CD4-positive, alpha-beta T cell treated with Interleukin-10 for 1 hour (primary cell): ENCODE measurements around the gene HAPLN3.
A peak's percentile ranks its signal among the peaks of the same experiment; 100 is the strongest.

Source experiments
- DNase-seq: peaks from one replicate; pipeline ENCODE4 v3.0.0-alpha.2; 2020

The HAPLN3 gene

GRCh38 chr15:88909956-88910831 is 14.8 kb upstream of the HAPLN3 start:
- no peak for DNase-seq

- DNase-seq: no peak
Observed at GRCh38 chr15:88908697-88909621, 13.6 kb upstream of the HAPLN3 start.

DNA sequence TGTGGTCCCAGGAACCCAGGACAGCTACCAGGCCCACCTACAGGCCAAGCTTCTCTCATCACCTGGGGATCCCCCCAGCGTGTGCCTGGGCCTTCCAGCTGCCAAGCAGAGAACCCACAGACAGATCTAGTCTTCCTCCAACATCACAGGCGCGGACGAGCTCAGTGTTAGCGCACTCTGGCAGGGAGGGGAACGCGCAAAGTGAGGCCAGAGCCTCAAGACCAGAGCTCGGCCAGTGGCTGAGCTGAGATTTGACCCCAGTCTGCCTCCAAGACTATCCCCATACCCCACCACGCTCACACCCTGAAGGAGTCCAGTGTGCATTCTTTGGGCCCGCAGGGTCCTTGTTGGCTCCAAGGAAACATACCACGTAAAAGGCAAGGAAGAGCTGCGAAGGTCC is 12.8 kb upstream of the HAPLN3 start:
- DNase-seq: no peak

DNA sequence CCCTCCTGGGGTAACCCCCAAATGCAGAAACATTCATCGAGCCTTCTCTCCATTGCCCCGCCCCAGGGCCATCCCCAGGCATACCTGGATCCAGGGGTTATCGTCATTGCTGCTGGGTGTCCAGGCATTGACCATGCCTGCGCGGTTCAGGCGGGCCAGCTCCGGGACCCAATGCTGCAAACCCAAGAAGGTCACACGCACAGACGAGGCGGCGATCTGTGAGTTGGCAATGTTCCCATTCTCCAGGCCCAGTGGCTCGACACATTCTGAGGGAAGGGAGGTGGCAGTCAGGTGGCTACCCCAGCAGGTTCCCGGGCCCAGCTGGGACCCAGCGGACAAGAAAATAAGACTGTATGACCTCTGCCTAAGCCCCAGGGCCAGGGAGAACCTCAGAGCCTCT is 11.8 kb upstream of the HAPLN3 start:
- no peak for DNase-seq

DNA sequence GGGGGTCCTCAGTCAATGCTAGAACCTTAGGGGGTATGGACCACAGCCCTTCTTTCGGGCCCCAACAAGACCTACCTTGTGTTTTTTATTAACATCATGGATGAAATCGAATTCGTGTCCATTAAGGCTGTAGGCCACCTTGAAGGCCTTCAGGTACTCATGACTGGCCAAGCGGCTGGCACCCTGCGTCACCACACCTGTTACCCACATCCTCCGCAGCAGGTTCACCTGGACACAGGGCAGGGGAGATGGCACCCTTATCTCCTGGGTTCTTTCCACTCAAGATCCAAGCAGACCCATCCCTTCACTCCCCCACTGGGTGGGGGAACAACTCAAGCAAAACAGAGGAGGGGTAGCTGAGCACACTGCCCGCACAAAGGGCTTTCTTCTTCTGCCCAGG is 11.2 kb upstream of the HAPLN3 start:
- no peak for DNase-seq

DNA sequence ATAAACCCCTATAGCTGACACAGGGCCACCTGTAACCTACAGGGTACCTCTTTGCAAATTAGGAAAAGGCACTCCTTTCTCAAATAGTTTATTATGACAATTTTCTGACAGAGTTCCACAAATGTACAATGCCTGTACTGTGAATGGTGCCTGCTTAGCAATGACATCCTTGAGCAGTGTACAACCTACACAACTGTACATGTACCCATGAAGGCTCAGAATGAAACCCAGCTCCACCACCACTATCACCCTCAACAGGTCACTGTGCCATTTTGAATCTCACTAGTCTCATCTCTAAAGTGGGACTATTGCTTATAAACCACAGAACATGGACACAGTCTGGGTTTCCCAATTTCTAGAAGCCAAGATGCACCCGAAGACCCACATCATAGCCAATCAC is 10.8 kb upstream of the HAPLN3 start:
- DNase-seq: no peak

GRCh38 chr15:88905576-88905975 is 10.2 kb upstream of the HAPLN3 start:
- DNase-seq: no peak

DNA sequence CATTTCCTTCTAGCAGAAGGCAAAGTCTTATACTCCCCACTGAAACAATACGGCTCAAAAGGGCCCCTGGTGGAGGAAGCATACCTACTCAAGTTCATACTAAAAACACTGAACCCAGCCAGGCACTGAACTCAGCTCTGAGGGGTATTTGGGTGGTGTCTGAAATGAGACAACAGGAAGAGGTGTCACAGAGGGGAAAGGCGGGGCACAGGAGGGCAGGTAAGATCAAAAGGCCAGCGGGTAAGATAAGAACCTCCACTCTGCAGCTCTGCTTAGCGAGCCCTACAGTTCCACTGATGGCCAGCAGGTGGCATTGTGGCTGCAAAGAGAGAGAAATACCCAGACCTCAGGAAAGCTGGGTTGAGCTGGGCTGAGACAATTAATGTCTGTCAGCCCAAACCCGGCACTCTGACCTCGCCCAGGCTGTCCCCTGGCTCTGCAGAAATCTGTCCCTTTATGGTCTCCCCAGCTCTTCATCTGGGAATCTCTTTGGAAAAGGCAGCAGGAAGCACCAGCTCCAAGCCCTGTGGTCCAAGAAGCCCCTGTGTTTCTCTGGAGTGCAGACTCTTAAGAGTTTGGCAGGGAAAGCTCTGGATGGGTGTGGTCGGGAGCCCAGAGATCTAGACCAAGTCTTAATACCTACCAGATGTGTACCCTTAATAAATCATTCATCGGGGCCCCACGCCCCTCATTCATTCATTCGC is 9.4 kb upstream of the HAPLN3 start:
- DNase-seq: peak; percentile 97

DNA sequence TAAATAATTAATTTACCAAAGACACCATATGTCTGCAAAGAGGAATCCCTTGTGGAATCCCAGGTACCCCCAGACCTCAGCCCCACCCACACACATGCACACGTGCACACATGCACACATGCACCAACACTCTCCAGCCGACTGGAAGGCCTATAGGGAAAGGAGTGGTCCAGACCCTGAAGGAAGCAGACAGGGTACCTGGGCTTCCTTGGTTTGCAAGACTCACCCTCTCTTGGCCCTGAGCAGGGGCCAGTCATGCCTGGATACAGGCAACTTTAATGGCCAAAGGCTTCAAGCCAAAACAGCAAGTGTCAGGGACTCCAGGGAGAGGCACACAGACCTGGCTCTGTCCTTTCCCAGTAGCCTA is 8.9 kb upstream of the HAPLN3 start:
- DNase-seq: no peak

DNA sequence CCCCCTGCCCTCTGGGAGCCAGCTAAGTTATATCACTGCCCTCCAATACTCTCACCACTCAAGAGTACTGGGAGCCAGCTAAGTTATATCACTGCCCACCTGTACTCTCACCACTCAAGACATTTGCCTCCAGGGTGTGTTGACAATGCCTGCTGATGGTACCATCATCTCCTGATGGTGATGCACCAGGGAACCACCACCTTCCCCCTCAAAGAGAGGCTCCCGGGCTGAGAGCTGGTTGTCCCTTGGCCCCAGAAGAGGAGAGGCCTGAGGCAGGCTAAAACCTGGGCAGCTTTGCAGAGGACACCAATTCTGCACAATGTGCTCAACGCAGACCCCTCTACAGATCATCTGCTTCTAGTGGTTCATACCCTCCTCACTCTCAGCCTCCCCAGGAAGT is 7.5 kb upstream of the HAPLN3 start:
- no peak for DNase-seq

DNA sequence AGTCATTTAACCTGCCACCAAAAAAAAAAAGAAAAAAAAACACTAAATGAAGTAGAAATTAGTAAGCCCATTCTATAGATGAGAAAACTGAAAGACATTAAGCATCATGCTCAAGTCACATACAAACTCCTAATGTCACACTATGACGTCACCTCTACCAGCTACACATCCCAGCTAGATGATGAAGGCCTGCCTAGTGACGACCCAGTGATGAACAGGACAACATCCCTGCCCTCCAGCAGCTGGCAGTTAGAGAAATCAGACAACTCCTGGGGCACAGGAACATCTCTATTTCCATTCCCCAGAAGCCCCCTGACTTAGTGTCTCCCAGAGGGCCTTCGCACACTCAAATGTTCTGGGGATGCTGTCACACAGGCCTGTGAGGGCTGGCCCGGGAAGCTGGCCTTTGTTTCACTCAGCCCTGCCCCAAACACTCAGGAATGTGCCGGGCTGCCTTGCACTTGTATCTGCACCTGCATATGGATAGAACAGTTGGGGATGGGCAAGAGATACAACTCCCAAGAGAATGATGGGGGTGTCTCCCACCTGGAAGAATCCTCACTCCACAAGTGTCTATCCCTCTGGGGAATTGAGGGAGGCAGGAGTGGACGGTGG is 7.0 kb upstream of the HAPLN3 start:
- no peak for DNase-seq

DNA sequence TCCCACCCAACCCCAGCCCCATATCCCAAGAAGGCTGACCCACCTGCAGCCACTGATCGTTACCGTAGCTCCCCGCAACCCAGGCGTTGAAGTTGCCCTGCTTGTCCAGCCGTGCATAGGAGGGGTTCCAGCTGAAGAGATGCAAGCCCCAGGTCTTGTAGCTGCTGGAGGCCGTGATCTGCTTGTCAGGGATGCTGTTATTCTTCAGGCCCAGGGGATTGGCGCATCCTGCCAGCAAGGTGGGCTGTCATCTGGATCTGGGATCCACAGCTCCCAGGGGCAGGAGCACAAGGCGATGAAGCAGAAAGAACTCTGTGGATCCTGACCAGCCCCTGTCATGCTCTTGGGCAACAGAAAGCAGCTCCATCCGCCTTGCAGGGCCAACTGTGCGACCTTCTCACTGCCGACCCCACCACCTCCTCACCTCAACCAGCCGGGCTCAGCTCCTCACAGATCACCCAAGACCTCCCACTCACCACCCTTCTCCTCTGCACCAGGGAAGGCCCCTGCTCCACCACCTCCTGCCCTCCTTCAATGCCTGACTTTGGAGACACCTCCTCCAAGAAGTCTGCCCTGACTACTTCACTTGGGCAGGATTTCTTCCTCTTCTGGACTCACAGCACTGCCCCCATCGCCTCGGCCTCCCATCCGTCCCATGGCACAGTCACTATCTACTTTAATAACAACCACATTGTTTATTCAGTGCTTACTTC is 6.3 kb upstream of the HAPLN3 start:
- DNase-seq: no peak

DNA sequence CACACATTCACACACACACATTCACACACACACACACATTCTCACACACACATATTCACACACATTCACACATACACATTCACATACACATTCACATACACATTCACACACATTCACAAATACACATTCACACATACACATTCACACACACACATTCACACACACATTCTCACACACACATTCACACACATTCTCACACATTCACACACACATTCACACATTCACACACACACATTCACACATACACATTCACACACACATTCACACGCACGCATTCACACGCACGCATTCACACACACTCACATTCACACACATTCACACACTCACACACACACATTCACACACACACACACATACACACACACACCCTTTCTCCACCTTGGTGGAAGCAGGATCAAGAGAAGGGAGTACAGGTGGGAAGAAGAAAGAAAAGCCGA is 5.7 kb upstream of the HAPLN3 start:
- DNase-seq: no peak

GRCh38 chr15:88900309-88900981 is 5.1 kb upstream of the HAPLN3 start:
- DNase-seq: no peak

GRCh38 chr15:88899251-88899650 is 3.9 kb upstream of the HAPLN3 start:
- DNase-seq: no peak

DNA sequence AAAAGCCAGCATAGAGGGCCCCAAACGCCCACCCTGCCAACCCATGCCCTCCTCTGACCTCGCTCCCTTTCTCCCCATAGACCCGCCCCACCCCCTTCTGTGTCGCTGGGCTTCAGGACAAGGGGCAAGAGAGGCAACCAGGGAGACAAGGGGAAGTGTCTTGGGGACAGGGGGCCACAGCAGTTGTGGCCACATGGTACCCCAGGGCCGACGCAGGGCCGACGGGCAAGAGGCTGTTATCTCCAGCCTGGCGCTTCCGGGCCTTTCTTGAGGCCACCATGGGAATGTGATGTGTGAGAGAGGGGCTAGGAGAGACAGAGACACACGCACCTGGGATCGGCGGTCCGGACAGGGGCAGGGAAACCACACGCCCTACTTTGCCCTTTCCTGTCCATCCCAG is 3.4 kb upstream of the HAPLN3 start:
- no peak for DNase-seq

- DNase-seq: peak; percentile 90
Observed at GRCh38 chr15:88897456-88898194, 2.3 kb upstream of the HAPLN3 start.

DNA sequence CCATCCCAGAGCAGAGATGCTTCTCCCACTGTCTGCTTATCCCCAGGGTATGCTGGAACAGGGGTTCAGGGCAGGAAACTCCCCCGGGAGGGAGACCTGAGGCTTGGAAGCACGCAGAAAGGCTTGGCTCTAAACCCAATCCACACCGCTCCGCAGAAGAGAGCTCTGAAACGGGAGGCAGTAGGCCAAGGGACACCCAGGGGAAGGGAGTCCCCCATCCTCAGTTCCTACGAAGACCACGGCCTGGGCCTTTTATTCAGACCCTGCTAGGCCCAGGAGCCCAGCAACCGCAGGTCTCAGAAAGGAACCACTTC is 1.8 kb upstream of the HAPLN3 start:
- no peak for DNase-seq

DNA sequence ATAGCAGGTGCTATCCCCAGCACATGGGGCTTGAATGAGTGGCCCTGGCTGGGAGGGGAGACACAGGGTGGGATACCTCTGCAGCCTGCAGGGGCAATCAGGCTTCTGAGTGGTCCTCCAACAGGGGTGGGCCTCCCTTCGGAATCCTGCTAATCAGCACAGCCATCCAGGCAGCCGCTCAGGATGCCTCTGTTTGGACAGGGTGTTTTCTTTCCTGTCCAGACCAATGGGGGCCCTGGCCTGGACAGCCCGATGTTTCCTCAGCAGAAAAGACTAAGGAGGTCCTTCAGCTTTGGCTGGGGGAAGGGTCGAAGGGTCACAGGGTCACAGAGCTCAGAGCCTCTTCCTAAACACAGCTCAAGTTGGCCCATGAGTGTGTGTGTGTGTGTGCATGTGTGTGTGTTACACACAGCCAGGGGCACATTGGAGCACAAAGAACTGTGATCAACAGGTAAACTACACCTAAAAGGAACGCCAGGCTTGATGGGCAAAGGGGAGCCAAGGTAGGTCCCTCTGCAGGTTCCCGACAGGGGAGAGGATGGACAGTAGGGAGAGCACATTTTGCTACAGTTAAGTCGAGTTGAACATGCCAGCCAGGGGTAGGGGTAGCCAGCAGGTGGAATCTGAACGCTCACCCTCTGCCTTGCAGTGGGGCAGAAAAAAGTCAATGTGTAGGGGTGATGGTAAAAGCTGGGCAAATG is 1.1 kb upstream of the HAPLN3 start:
- peak; percentile 10 for DNase-seq

DNA sequence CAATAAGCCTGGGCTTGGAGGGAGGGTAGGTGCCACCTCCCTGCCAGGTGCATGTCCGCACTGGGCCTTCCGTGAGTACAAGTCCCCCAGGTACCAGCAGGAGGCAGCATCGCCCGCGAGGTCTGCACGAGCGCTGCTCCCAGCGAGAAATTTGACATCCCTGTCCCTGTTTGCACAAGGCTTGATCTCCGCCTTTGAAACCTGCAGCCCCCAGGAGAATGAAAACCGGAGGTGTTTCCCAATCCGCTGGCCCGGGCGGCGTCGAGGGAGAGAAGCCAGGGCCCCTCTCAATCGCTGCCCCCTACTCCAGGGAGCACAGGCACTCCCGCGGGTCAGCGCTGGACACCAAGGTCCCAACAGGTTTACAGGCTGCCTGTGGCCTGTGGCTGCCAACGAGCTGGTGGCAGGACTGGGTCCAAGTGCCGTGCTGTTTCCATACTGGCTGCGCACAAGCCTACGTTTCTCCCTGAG is 961 bp downstream of the HAPLN3 start:
- peak; percentile 88 for DNase-seq
